HG03354 (cell line): Measurements from ENCODE around the gene WNT9B.

ENCODE experiments used
- ATAC-seq: cut with Tn5 transposase; IDR thresholded peaks from one replicate; pipeline ENCODE4 v1.9.1; 2021; ENCODE audit warnings: mild to moderate bottlenecking; ENCODE audit not compliant: unreplicated experiment, poor library complexity, severe bottlenecking

Gene WNT9B, protein sequence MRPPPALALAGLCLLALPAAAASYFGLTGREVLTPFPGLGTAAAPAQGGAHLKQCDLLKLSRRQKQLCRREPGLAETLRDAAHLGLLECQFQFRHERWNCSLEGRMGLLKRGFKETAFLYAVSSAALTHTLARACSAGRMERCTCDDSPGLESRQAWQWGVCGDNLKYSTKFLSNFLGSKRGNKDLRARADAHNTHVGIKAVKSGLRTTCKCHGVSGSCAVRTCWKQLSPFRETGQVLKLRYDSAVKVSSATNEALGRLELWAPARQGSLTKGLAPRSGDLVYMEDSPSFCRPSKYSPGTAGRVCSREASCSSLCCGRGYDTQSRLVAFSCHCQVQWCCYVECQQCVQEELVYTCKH

DNA sequence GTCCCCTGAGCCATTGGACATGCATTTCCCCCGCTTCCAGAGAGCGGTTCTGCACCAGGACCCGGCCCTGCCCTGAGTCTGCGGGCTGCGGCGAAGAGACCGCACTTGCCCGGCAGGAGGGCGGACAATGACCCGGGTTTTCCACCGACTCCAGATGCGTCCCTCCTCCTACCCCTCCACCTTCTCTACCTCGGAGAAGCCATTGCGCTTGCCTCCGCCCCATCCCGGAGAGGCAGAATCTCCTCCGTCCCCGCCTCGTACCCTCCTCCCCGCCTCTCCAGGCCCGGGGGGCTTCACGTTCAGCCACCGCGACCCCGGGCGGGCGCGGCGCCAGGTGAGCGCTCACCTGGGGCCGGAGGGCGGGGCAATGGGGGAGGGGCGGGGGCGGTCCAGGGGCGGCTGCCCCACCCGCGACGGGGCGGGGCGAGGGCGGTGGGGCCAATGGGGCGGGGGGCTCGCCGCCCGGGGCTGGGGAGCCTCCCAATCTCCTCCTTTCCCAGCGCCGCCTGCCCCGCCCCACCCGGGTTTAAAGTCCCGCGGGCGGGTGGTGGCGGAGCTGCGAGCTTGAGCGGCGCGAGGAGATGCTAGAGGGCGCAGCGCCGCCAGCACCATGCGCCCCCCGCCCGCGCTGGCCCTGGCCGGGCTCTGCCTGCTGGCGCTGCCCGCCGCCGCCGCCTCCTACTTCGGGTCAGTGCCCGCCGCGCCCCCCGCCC is at the start of gene WNT9B:
Gene WNT9B (plus strand): TSS at position 555 of the 713 bp plus-strand sequence. CDS start 56 bp downstream, at position 611.
- no peak for ATAC-seq

DNA sequence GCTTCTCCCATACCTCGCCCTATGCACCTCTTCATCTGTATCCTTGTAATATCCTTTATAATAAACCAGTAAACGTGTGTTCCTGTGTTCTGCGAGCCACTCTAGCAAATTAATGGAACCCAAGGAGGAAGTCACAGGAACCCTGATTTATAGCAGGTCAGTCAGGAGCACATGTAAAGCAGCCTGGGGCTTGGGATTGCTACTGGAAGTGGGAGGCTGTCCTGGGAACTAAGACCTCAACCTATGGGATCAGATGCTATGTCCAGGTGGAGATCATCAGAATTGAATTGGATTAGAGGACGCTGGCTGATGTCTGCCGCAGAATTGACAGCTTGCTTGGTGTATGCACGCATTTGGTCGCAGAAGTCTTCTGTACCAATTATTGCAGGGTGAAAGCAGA is 48.6 kb upstream of the WNT9B start:
- no peak for ATAC-seq

DNA sequence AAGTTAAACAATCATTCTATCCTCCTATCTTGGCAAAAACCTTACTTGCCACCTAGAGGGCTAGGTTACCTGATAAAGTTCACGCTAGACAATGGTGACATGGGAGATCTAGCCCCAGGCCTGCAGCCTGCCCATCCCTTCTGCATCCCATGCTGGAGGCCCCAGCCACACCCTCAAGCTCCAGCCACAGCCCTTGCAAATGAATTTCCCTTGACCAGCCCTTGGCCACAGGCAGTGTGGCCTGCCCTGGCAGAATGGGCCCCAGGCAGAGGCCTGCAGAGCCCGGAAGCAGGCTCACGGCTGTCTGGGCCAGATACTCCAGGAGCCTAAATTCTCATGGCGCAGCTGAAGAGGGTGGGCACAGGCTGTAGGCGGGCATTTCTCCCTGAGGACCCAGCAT is 47.8 kb upstream of the WNT9B start:
- ATAC-seq = no peak

DNA sequence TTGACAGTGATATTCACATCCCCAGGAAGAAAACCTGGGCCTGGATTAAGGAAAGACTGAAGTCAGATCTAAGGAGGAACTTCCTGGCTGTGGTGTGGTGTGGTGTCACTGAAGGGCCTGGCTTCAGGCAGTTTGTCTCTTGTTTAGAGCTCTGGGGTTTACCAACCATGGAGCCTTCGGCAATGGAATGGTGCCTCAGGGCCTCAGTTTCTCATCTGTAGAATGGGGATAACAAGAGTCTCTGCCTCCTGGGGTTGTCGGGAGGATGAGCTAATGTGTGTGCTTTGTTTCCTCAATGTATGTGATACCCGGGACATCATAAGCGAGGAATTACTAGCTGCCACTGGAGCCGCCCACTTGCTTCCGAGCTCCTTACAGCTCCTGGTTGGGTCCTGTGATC is 45.6 kb upstream of the WNT9B start:
- no peak for ATAC-seq

DNA sequence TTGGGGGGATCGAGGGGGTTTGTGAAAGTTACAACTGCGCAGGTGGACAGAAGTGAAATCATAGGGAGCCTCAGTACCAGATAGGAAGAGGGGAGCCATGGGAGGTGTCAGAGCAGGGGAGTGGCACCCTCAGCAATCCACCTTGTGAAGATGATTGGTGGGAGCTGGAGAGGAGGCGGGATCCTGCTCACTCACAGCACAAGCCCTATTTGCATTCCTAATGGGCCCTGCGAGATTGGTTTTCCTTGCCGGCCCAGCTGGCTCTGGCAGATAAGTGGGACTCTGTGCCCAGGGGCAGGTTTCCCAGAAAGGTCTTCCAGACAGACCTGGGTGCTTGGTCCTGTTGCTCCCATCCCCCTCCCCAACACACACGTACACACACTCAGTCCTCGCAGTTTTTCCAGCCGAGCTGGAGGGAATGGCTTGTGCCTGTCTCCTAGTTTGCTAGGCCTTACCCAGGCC is 42.2 kb upstream of the WNT9B start:
- no peak for ATAC-seq

DNA sequence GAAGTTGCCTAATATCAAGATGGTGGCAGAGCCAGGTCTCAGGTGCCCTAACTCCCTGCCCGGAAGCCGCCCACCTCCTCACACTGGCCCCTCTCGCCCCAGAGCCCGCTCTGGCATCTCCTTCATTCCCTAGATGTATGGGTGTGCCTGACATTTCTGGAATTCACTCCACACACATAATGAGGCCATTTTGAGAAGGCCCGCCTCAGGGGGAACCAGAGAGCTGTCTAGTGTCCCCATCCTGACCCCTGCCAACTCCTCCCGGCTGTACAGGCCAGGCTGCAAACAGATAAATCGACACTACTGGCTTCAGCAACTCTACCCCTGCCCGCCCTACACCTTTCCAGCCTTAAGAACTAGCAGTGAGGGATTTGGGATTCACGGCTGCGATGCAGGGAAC is 40.5 kb upstream of the WNT9B start:
- ATAC-seq = no peak

DNA sequence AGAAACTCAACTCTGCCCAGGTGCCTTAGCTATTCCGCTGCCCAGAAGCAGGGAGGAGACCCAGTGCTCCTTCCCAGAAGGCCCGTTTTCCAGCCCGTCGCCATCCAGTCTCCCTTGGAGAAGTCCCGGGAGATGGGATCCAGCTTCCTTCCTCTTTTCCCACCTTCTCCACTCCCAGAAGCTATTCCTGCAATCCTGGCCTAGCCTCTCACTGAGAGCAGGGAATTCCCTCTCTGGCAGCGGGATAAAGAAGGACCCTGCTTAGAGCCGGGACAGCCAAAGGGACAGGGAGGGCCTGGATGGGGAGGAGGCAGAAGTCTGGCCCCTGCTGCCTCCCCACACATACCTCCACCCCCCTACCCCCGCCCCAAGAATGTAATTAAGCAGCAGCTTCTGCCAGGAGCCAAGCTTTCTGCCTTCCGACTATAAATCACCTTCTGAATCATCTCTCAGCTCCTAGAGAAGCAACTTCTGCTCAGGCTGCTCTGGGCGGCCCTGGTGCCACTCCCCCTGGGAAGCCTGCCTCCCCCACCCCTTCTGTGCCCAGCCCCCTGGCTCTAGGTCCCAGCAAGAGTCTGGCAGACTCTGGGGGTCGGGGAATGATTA is 39.3 kb upstream of the WNT9B start:
- ATAC-seq = no peak

DNA sequence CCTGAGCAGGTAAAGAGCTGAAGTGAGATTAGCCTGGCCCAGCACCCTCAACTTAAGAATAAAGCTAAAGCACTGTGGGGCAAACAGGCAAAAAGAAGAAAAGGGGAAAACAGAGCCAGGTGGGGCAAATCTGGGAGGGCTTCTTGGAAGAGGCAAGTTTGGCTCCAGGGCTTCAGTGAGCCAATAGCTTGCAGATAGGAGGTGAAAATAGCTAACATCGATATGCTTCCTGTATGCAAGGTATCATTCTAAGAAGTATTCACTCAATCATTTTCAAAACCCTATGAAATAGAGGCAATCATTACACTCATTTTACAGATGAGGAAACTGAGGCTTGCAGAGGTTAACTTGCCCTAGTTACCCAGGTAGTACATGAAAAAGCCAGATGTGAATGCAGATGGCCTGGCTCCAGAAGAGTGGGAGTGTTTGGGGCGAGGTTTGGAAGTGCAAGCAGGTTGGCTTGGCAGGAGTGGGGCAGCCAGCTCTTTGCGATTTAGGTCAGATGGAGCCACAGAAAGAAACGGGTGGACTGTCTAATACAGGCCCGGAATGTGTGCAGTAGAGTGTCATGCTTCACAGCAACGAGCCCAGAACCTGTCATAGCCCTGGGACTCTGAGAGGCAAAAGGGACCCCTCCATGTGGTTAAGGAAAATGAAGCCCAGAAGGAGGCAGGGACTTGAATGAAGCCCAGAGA is 38.6 kb upstream of the WNT9B start:
- no peak for ATAC-seq

DNA sequence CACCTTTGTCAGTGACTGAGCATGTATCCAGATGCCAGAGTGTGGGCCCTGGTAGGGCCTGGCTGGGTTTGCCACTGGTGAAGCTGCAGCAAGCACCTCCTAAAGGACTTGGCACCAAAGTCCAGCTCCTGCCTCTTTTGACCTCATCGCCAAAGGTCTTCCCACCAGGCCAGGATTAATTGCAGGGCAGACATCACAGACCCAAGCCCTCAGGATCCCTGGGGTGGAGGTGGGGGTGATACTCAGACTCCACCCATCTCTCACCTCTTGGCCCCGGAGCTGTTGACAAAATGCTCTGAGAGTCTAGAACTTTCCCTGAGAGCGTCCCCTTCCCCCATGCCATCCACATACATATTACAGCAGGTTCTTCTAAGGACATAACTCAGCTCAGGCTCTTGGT is 37.5 kb upstream of the WNT9B start:
- ATAC-seq = no peak

DNA sequence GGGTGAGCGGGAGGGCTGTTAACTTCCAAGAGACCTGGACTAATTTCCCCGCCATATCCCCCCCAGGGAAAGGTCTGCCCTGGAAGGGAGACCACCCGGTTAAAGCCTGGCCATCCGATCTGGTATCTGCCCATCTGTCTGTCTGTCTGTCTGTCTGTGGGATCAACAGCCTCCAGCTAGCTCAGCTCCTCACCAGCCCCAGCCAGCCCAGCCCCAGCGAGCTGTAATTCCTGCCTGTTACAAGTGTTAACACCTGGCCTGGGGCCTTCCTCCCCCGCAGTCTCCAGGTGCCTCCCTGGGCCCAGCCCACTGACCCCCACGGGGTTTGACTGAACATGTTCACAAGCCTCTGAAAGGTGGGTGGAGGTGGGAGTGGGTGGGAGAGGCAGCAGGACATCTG is 36.9 kb upstream of the WNT9B start:
- ATAC-seq = no peak

DNA sequence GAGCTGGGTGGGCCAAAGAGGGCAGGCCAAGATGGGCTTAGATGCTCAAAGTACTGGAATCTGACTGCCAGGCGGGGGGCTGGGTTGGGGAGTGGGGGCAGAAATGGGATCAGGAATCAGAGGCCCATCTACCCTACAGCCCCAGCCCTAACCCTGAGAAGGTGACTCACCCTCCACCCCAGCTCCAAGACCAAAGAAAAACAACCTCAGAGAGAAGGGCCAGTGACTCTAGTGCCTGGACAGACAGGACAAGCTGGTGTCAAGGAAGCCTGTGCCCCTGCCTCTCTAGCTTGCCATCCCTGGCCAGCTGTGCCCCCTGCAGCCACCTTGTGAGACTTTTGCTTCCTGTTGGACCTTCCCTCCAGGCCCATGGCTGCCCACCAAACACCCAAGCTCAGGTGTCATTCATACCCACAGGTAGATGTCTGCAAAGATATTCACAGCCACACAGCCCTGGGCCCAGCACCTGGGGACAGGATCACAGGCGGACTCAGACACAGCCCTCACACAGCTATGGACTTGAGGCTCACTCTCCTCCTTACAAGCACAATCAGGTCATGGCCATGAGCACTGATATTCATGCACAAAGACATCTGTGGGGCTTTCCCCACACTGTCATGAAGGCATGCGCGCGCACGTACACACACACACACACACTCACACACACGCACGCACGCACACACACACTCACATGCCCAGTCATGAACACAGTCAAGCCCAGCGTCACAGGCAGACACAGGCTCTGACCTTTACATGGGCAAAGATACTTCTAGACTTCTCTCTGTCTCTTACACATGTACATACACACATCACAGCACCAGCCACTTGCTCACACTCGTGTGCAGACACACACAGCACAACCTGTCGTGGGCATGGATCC is 35.7 kb upstream of the WNT9B start:
- no peak for ATAC-seq

DNA sequence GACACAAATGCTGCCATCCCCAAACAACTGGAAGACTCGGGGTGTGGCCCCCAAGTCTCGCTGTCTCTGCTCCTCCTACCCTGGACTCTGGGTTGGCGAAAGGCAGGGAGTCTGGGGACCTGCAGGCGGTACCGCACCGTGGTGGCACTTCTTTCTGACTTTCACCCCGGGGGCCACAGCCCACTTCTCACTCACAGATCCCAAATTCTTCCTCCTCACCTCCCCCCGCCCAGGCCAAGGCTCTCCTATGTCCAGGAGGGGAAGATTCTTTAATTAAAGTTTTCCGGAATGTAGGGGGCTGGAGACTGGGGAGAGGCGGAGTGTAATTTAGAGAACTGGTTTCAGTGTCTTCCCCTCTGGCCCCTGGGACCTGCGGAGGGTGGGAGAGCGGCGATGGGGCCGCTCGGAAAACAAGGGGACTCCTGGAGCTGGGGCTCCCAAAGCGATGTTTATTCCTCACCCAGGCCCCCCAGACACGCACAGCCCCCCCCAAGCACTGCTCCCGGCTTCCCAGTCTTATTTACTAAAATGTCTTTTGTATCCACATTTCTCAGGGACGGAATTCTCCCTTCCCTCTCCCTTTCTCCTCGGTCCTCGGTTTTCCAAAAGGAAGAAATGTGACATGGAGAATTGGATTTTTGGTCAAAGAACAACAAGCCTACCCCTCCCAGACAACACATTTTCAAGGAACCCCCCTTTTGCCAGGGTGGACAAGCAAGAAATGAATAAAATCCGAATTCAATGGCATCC is 34.1 kb upstream of the WNT9B start:
- no peak for ATAC-seq

DNA sequence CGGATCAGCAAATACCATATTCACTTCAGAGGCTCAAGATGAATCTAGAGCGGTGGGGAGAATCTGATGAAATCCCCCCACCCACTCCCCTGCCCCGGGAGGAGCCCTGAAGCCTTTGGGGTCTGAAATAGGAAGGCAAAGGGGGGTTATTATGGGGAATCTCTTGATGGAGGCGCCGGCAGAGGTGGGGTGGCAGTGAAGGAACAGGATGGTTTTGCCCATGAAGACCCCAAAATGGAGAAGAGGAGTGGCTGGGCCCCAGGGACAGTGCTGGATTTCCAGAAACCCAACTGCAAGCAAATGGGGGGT is 33.5 kb upstream of the WNT9B start:
- no peak for ATAC-seq

DNA sequence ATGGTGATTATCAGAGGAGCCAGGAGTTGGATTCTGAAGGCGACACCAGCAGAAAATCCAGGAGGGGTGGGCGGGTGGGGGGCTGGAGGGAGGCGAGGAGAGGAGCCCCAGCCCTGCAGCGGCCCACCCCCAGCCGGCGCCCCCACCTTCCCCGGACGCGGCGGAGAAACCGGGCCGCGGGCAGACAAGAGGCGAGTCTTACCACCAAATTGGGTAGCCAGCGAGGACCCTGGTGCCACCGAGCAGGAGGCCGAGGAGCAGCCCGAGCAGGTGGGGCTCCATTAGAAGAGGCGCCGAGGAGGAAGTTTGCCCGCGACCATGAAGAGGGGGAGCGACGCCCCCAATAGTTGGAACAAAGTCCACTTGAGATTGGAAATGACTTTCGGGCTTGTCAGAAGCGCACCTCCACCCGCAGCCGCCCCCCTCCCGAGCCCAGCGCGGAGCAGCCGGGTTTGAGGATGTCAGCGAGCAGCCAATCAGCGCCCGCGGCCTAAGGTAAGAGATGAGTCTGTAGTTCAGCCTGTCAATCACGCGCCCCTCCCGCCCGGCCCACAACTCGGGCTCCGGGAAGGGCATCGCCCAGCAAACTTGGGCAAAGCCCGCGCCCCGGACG is 33.0 kb upstream of the WNT9B start, which contains the start of gene WNT3:
Gene WNT3 (minus strand): TSS at position 377 of the 613 bp plus-strand sequence. CDS start 95 bp downstream, at position 282.
- ATAC-seq = no peak

DNA sequence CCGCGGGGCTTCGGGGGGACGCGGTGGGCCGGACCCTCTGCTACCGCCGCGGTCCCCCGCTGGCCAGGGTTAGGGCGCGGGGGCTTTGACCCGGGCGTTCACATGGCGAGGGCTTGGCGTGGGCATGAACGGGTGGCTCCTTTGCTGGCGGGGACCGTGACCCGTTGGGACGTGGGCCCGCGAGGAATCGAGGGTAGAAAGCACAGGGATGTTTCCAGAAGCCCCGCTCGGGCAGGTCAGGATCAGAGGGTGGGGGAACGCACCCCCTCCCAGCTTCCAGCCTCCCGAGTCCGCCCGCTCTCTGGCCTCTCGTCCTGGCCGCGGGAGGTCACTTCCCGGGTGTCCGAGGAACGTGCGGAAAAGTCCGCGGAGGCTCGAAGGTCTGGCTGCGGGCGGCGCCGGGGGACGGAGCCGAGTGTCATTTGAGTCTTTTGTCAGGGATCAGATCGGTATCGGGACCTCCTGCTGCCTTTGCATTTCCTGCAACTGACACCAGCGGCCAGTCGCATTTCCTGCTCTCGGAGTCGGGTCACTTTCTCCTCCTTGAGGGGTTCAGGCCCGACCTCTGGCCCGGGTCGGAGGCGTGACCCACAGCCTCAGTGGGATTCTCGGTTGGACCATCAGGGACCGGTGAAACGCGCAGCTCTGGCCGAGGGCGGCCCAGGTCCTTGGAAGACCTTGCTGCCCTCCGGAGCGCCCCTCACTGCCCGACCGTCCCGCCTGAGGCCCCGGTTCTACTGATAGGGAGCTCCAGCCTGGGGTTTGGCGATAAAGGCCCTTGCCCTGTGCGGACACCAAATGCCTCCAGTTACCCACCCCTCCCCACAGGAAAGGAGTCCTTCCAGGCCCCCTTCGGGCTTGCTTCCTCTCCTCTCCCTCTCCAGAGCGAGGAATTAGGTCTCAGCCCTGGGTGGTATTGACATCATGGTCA is 32.2 kb upstream of the WNT9B start:
- no peak for ATAC-seq

DNA sequence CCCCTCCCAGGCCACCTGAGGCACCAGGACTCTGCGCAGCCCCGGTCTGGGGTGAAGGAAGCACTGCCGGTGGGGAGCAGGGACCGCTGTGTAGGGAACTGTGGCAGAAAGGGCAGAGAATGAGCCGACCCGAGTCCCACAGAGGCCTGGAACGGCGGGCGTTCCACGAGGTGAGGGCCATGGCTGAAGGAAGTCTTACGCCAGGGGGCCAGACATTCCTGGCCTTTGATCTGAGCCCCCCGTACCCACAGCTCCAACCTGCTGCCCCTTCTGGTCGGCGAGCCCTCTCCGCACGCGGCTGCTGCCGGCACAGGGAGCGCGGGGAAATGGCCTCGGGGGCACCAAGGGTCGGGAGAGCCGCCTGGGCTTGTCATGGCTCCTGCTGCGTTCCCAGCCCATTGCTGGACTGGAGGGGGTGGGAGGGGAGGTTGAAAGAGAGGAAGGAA is 31.5 kb upstream of the WNT9B start:
- no peak for ATAC-seq
